VCaP (cell line): ENCODE measurements around the gene USP51.
"Not testable (repeated sequence)": the region's sequence is repeated elsewhere in the genome, so short reads cannot be mapped to it uniquely, and the experiment has no call there.

ENCODE experiments used
- H3K27ac ChIP-seq: fragments of 450-650 bp; 2 replicates; pipeline ENCODE4 v1.5.1; 2017
- TF ChIP-seq, protein P1 (sequence below): fragments of 450-650 bp; conservative IDR thresholded peaks from 2 replicates; pipeline ENCODE4 v1.5.1; 2017; ENCODE audit warnings: mild to moderate bottlenecking, moderate library complexity

The USP51 gene

DNA sequence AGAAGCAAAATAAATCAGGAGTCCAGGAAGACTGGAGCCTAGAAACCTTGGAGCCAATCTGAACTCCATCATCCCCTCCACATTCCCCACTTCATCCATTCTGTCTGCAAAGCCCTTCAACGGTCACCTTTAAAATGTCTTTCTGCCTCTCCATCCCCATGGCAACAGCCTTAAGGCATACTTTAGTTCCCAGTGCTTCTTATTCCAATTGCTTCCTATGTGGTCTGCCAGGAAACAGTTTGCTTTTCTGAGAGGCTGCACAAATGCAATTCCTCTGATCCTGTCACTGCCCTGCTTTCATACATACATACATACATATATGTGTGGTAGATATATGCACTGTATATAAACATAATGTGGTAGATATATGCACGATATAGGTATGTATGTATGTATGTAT lies 38.5 kb downstream of the USP51 start:
- TF ChIP-seq, protein P1, sequence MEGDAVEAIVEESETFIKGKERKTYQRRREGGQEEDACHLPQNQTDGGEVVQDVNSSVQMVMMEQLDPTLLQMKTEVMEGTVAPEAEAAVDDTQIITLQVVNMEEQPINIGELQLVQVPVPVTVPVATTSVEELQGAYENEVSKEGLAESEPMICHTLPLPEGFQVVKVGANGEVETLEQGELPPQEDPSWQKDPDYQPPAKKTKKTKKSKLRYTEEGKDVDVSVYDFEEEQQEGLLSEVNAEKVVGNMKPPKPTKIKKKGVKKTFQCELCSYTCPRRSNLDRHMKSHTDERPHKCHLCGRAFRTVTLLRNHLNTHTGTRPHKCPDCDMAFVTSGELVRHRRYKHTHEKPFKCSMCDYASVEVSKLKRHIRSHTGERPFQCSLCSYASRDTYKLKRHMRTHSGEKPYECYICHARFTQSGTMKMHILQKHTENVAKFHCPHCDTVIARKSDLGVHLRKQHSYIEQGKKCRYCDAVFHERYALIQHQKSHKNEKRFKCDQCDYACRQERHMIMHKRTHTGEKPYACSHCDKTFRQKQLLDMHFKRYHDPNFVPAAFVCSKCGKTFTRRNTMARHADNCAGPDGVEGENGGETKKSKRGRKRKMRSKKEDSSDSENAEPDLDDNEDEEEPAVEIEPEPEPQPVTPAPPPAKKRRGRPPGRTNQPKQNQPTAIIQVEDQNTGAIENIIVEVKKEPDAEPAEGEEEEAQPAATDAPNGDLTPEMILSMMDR, result no peak
- peak overlapping the region; percentile 83 for H3K27ac ChIP-seq

DNA sequence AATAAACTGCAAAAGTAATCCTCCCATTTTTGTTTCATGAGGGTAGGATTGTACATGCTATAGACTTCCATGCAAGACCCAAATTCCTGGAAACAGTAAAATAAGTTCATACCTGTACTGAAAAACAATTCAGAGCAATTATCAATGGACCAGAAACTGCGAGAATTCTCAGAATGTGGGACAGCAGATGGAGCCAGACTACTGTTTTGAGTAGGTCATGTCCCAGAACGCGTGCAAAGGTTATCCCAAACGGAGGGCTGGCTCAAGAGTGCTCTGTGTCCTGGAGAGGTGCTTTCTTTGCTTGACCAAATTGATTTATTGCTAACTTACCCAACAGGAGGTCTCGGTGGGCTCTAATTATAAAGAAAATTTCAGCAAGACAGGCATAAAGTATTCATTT lies 39.4 kb downstream of the USP51 start:
- H3K27ac ChIP-seq, result no peak overlapping the region
- TF ChIP-seq, protein P1, result peak; percentile 72

DNA sequence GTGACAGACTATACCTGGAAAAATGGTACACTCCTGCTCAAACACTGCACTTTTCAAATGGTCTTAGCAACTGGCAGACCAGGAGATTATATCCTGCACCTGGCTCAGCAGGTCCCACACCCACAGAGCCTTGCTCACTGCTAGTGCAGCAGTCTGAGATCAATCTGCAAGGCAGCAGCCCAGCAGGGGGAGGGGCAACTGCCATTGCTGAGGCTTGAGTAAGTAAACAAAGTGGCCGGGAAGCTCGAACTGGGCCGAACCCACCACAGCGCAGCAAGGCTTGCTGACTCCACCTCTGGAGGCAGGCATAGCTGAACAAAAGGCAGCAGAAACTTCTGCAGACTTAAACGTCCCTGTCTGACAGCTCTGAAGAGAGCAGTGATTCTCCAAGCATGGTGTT lies 46.2 kb downstream of the USP51 start:
- H3K27ac ChIP-seq, result not testable (repeated sequence)
